GM13976 (cell line): ENCODE measurements around the gene RAD9A.

Experiments
- DNase-seq: peaks from one replicate; pipeline ENCODE4 v3.0.0; 2012; ENCODE audit warnings: low spot score
- CTCF ChIP-seq: IDR thresholded peaks from 2 replicates; pipeline ENCODE4 v1.5.1; 2012; ENCODE audit warnings: borderline replicate concordance, mild to moderate bottlenecking; ENCODE audit not compliant: insufficient read depth; ENCODE audit errors: extremely low read depth, missing control alignments, control extremely low read depth
- in situ Hi-C: fragments of 300-500 bp; cut with MboI; formaldehyde crosslinking; loops from one replicate; pipeline ENCODE4 v1.12.0; 2022; ENCODE audit warnings: low sequenced_read_pairs, mixed read lengths, inconsistent platforms; ENCODE audit not compliant: unreplicated experiment

Gene RAD9A

GRCh38 chr11:67415501-67416304, 23.9 kb downstream of the RAD9A start, which contains the start of gene CARNS1:
TSS of gene CARNS1 (plus strand) at chr11:67415678. CDS start at chr11:67416200, 522 bp downstream.
- DNase-seq: no peak
- no peak for TF ChIP-seq CTCF

GRCh38 chr11:67416416-67417335, 24.9 kb downstream of the RAD9A start:
- in situ Hi-C loops: no loop called here
- TF ChIP-seq CTCF: no peak
- no peak for DNase-seq

More at GRCh38 chr11:67415501-67416304, 23.9 kb downstream of the RAD9A start, which contains the start of gene CARNS1:
- in situ Hi-C loops: no loop called here

- no peak for TF ChIP-seq CTCF
- no peak for DNase-seq
- in situ Hi-C loops: no loop called here
Measured at GRCh38 chr11:67417425-67417824, 25.6 kb downstream of the RAD9A start.

- DNase-seq: no peak
- TF ChIP-seq CTCF: no peak
- in situ Hi-C loops: no loop called here
Measured at GRCh38 chr11:67418476-67419281, 26.9 kb downstream of the RAD9A start.

DNA sequence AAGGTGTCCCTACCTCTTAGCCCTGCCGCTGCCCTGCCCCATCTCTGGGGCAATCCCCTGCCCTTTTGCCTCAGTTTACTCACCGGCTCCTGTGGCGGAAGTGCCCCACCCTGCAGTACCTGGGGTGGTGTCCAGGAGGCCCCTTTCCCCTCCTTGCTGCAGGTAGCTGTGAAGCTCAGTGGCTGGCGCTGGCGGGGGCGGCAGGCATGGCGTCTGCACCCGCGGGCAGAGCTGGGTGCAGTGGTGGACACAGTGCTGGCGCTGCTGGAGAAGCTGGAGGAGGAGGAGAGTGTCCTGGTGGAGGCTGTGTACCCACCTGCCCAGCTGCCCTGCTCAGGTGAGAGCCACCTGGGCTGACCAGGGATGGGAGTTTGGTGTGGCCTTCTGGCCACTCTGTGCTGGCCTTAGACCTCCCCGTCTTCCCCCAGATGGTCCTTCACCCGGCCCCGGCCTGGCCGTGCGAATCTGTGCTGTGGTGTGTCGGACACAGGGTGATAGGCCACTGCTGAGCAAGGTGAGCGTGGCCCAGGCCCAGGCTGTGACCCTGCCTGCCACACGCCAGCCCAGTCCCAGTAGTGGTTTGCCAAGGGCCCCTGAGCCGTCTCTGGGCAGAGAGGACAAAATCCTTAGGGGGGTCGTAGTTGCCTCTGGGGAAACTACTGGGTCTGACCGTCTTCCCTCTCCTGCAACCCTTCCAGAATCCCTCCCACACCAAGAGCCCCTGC, 27.7 kb downstream of the RAD9A start:
- in situ Hi-C loops: no loop called here
- DNase-seq: no peak
- TF ChIP-seq CTCF: no peak

DNA sequence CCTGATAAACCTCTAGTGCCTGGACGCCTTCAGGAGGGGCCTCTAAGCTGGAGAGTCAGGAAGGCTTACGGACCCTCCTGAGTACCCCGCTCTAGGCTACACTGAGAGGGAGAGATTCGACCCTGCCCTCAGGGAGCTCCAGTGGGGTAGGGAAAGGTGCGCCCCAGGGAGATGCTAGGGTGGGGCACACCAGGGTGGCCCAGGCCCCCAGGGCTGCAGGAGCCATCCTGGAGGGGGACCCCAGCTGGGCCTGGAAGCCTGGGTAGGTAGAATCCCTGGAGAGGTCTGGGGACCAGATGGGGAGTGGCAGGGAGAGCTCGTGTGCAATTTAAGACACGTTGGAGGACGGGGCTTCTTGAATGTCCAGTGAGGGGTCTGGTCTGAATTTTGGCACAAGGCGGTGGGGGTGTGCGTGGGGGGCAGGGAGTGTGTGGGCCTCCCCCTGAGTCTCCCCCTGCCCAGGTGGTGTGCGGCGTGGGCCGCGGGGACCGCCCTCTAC, 28.4 kb downstream of the RAD9A start:
- TF ChIP-seq CTCF: no peak
- in situ Hi-C loops: no loop called here
- no peak for DNase-seq
